Esophagus muscularis mucosa (tissue), 4 donors: Measurements from ENCODE around the gene TP53RK.

Experiments
- EP300 ChIP-seq: sonication (generic); formaldehyde crosslinking; IDR thresholded peaks from one replicate; pipeline ENCODE4 v1.6.1; 2017; ENCODE audit warnings: antibody characterized with exemption
- POLR2A ChIP-seq: fragments of 450-650 bp; IDR thresholded peaks from one replicate; pipeline ENCODE4 v1.6.1; 2017; ENCODE audit warnings: antibody characterized with exemption, moderate library complexity, mild to moderate bottlenecking, low read depth
- POLR2AphosphoS5 ChIP-seq, 2 donors: sonication (generic); formaldehyde crosslinking; IDR thresholded peaks; one replicate each; pipeline ENCODE4 v1.6.1; 2017; ENCODE audit warnings: antibody characterized with exemption in 2 of 2
- TF ChIP-seq, protein P1 (sequence below), 3 experiments: fragments of 200-600 bp in 2 of 3; fragments of 450-650 bp in 1 of 3; sonication (generic) in 2 of 3; IDR thresholded peaks; one replicate each; pipeline ENCODE4 v1.5.1; 2017 to 2019; ENCODE audit warnings: antibody characterized with exemption in 3 of 3, mild to moderate bottlenecking in 2 of 3, moderate library complexity in 1 of 3

DNA sequence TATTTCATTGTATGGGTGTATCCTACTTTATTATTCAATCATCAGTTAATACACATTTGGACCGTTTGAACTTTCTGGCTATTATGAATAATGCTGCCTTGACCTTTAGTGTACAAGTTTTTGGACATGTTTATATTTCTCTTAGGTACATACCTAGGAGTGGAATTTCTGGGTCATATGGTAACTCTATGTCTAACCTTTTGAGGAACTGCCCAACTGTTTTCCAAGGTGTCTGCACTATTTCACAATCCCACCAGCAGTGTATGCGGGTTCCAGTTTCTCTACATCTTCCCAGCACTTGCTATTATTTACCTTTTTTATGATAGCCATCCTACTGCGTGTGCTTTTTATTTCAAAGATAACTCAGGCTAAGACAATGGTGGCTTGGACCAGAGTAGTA, 23.6 kb downstream of the TP53RK start:
- TF ChIP-seq, protein P1, sequence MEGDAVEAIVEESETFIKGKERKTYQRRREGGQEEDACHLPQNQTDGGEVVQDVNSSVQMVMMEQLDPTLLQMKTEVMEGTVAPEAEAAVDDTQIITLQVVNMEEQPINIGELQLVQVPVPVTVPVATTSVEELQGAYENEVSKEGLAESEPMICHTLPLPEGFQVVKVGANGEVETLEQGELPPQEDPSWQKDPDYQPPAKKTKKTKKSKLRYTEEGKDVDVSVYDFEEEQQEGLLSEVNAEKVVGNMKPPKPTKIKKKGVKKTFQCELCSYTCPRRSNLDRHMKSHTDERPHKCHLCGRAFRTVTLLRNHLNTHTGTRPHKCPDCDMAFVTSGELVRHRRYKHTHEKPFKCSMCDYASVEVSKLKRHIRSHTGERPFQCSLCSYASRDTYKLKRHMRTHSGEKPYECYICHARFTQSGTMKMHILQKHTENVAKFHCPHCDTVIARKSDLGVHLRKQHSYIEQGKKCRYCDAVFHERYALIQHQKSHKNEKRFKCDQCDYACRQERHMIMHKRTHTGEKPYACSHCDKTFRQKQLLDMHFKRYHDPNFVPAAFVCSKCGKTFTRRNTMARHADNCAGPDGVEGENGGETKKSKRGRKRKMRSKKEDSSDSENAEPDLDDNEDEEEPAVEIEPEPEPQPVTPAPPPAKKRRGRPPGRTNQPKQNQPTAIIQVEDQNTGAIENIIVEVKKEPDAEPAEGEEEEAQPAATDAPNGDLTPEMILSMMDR (IDR thresholded peaks at IDR 0.05) = no peak
- no peak for TF ChIP-seq POLR2A
- TF ChIP-seq POLR2AphosphoS5 (IDR thresholded peaks at IDR 0.05) = no peak
- TF ChIP-seq EP300 = no peak
